GM12872 (cell line): ENCODE data around the gene FCMR.

Experiments
- TF ChIP-seq, protein P1 (sequence below): IDR thresholded peaks from 3 replicates; pipeline ENCODE4 v1.5.1; 2011; ENCODE audit warnings: low read depth, mild to moderate bottlenecking, low read length, moderate library complexity; ENCODE audit not compliant: insufficient read depth

Gene FCMR

DNA sequence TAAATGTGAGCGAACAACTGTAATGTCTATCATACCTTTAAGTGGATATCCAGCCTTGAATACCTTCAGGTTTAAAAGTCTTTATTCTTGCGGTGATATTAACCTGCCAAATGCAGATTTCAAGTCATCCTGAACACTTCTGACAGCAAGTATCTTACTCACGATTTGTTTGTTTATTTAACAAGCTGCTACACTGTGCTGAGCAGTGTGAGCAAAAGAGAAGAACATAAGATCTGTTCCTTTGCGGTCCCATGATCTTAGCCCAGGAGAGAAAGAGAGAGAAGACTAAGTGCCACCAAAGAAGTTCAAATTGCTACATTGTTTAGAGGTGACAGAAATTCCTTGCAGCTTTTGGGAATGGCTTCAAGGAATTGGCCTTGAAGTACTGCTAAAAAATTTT lies 34.0 kb downstream of the FCMR start:
- TF ChIP-seq, protein P1, sequence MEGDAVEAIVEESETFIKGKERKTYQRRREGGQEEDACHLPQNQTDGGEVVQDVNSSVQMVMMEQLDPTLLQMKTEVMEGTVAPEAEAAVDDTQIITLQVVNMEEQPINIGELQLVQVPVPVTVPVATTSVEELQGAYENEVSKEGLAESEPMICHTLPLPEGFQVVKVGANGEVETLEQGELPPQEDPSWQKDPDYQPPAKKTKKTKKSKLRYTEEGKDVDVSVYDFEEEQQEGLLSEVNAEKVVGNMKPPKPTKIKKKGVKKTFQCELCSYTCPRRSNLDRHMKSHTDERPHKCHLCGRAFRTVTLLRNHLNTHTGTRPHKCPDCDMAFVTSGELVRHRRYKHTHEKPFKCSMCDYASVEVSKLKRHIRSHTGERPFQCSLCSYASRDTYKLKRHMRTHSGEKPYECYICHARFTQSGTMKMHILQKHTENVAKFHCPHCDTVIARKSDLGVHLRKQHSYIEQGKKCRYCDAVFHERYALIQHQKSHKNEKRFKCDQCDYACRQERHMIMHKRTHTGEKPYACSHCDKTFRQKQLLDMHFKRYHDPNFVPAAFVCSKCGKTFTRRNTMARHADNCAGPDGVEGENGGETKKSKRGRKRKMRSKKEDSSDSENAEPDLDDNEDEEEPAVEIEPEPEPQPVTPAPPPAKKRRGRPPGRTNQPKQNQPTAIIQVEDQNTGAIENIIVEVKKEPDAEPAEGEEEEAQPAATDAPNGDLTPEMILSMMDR, result no peak

DNA sequence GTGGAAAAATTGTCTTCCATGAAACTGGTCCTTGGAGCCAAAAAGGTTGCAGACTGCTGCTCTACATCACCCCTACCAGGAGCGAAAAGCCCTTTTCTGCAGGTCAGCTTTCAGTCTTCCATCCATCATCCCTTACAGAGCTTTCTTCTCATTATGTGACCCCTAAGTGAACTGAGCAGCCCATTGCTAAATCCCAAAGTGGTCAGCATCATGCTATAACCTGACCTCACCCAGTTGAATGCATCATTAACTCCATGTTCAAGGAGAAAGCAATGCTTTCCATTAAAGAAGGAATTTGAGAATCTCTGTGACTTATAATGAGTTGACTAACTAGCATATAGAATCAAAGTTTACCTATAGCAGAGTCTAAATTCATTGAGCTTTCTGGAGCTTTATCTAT lies 34.9 kb downstream of the FCMR start:
- TF ChIP-seq, protein P1, result no peak

DNA sequence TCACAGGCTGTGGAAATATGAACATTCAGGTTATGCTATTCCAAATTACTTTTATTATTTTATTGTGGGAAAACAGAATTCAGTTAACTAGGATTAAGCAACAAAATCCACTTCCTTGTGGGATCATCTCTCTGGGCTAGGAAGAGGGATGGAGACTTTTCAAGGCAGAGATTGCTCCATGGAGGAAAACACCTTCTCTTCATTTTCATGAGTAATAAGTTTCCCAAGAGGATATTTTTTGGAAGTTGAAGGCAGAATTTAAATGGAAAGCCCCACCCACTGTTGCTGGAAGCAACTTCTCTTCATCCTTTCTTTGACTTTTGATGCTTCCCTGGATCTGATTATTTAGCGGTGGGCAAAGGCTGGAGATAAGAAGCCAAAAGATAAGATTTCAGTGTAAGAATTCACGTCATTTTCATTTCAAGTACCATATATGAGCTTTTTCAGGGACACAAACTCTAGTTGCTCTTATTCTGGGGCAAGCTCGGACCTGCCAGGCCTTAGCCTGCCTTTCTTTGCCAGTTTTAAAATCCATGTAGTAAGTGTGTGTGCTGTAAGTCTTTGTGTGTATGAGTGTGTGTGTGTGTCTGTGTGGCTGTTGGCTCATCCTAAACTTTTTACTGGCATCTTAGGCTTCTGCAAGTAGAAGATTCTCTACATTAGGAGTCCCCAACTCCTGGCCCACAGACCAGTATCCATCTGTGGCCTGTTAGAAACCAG lies 36.2 kb downstream of the FCMR start:
- TF ChIP-seq, protein P1, result no peak

DNA sequence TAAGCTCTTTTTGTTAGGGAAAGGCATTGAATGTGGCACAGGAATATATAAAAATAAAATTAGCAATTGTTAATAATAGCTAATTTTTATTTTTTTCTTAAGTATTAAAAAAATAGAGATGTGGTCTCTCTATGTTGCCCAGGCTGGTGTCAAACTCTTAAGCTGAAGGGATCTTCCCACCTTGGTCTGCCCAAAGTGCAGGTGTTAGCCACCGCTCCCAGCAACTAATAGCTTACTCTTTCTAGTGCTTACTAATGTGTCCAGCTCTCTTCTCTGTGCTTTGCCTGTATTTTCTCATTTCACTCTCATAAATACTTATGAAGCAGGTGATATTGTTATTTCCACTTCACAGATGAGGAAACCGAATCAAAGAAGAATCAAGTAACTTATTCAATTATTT lies 37.9 kb downstream of the FCMR start:
- TF ChIP-seq, protein P1, result no peak

DNA sequence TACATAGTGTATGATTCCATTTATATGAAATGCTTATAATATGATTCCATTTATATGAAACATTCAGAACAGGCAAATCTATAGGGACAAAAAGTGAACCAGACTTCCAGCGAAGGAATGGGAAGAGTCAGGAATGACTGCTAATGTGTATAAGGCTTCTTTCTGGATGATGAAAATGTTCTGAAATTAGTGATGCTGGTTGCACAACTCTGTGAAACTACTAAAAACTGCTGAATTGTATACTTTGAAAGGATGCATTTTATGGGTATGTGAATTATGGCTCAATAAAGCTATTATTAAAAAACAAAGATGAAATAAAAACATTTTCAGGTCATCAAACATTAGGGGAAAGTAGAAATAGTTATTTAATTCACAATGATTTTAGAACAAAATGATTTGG lies 38.6 kb downstream of the FCMR start:
- TF ChIP-seq, protein P1, result no peak

DNA sequence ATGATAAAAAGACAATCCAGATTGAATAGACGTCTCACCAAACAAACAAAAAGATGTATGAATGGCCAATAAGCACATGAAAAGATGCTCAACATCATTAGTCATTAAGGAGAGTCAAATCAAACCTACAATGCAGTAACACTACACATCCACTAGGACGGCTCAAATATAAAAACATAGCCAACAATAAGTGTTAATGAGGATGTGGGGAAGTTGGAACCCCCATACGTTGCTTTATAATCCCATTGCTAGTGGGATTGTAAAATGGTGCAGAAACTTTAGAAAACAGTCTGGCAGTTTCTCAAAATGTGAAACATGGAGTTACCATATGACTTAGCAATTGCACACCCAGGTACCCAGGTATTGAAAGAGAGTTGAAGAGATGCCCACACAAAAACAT lies 39.2 kb downstream of the FCMR start:
- TF ChIP-seq, protein P1, result peak; percentile 38; the same call in 1 of the 3 replicates

DNA sequence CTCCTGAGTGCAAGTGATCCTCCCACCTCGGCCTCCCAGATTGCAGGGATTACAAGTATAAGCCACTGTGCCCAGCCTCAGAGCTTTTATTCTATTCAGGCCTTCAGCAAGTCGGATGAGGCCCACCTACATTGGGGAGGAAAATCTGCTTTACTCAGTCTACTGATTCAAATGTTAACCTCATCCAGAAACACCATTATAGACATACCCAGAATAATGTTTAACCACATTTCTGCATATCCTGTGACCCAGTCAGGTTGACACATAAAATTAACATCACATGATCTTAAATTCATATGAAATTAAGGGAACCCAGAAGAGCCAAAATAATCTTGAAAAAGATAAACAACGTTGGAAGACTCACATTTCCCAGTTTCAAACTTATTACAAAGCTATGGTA lies 41.4 kb downstream of the FCMR start:
- TF ChIP-seq, protein P1, result no peak
